ENCODE measurements around the gene TJP2. TPM values are rescaled to one million over a fixed set of nuclear protein-coding genes. Genes with fewer than 3 reads are reported as not detected.

TJP2 gene
- total RNA-seq, 1 donor from 2014 or later = 35.5 TPM

DNA sequence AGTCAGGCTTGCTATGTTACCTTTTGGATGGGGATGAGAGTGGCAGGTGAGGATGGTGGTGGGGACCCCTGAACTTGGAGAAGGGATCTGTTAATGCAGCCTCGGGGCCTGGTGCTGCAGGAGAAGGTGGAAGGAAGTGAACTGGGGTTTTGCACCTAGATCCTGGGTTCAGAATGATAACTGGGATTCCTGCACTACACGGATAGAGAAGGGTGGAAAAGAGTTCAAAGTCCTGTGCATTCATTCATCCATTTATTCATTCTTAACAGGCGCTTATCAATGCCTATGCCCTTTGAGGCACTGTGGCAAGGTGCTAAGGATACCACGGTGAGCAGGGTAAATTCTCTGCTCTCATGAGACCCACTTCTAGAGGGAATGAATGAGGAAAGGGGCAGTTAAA, 41.7 kb upstream of the TJP2 start:
- no peak overlapping the region for H3K4me3 Mint-ChIP-seq
- TF ChIP-seq CTCF (IDR thresholded peaks at IDR 0.05) (no peak), EZH2phosphoT487 (IDR thresholded peaks at IDR 0.05) (no peak), EZH2 (IDR thresholded peaks at IDR 0.05) (no peak)

GRCh38 chr9:69134412-69134811, 39.7 kb upstream of the TJP2 start:
- Histone ChIP-seq H3K9me3 (ENCODE audit: low read depth) (no peaks in the 10 kb centered on the region), H3K79me2 (ENCODE audit: low read depth) (peaks cover 27% of the 10 kb centered on the region), H3K27me3 (no peaks in the 10 kb centered on the region), H3K27ac (no peak overlapping the region), H3K4me2 (no peak overlapping the region), H3K9ac (no peak overlapping the region), H3K36me3 (no peaks in the 10 kb centered on the region), H3K4me1 (peaks cover 5% of the 10 kb centered on the region), H2AFZ (replicated peaks) (no peak overlapping the region), H3F3A (ENCODE audit: low read depth) (no peaks in the 10 kb centered on the region), H3K4me3 (no peak overlapping the region), H4K20me1 (ENCODE audit: low read depth) (no peaks in the 10 kb centered on the region)
- Mint-ChIP-seq H3K4me3 (no peak overlapping the region), H3K27me3 (ENCODE audit: insufficient read depth, low read depth) (no peaks in the 10 kb centered on the region), H3K27ac (no peak overlapping the region), H3K36me3 (peaks cover 18% of the 10 kb centered on the region), H3K4me1 (peaks cover 10% of the 10 kb centered on the region), H3K9me3 (no peaks in the 10 kb centered on the region)
- TF ChIP-seq EZH2 (IDR thresholded peaks at IDR 0.05) = no peak
- TF ChIP-seq EZH2phosphoT487 (IDR thresholded peaks at IDR 0.05) = no peak
- no peak for TF ChIP-seq CTCF (IDR thresholded peaks at IDR 0.05)
- no peak for DNase-seq (ENCODE audit: low spot score)

More for the DNA sequence above, 41.7 kb upstream of the TJP2 start:
- no peak overlapping the region for H3K27ac Mint-ChIP-seq
- H3K4me1 Mint-ChIP-seq = peaks cover 10% of the 10 kb centered on the region
- H3K9me3 ChIP-seq (ENCODE audit: low read depth) = no peaks in the 10 kb centered on the region
- H3K9ac ChIP-seq = no peak overlapping the region
- no peaks in the 10 kb centered on the region for H3K36me3 ChIP-seq
- H4K20me1 ChIP-seq (ENCODE audit: low read depth) = no peaks in the 10 kb centered on the region
- H3F3A ChIP-seq (ENCODE audit: low read depth) = no peaks in the 10 kb centered on the region
- no peak overlapping the region for H3K4me3 ChIP-seq
- H3K9me3 Mint-ChIP-seq = no peaks in the 10 kb centered on the region
- no peak overlapping the region for H3K27ac ChIP-seq
- H3K27me3 Mint-ChIP-seq (ENCODE audit: insufficient read depth, low read depth) = no peaks in the 10 kb centered on the region
- H3K36me3 Mint-ChIP-seq = peaks cover 7% of the 10 kb centered on the region
- H3K4me1 ChIP-seq = peaks cover 5% of the 10 kb centered on the region
- DNase-seq (ENCODE audit: low spot score) = no peak
- H3K79me2 ChIP-seq (ENCODE audit: low read depth) = peaks cover 36% of the 10 kb centered on the region
- no peaks in the 10 kb centered on the region for H3K27me3 ChIP-seq
- no peak overlapping the region for H3K4me2 ChIP-seq
- no peak overlapping the region for H2AFZ ChIP-seq (replicated peaks)

- Histone ChIP-seq H3K27ac (no peak overlapping the region), H3K4me3 (no peak overlapping the region), H3K9me3 (ENCODE audit: low read depth) (no peaks in the 10 kb centered on the region), H3K27me3 (no peaks in the 10 kb centered on the region), H4K20me1 (ENCODE audit: low read depth) (no peaks in the 10 kb centered on the region), H3F3A (ENCODE audit: low read depth) (no peaks in the 10 kb centered on the region), H3K4me1 (peaks cover 5% of the 10 kb centered on the region), H3K9ac (no peak overlapping the region), H2AFZ (replicated peaks) (no peak overlapping the region), H3K4me2 (no peak overlapping the region), H3K36me3 (no peaks in the 10 kb centered on the region), H3K79me2 (ENCODE audit: low read depth) (peaks cover 12% of the 10 kb centered on the region)
- Mint-ChIP-seq H3K27me3 (ENCODE audit: insufficient read depth, low read depth) (no peaks in the 10 kb centered on the region), H3K27ac (no peak overlapping the region), H3K4me3 (no peak overlapping the region), H3K9me3 (no peaks in the 10 kb centered on the region), H3K36me3 (peaks cover 19% of the 10 kb centered on the region), H3K4me1 (peaks cover 3% of the 10 kb centered on the region)
- TF ChIP-seq EZH2phosphoT487 (IDR thresholded peaks at IDR 0.05) = no peak
- TF ChIP-seq CTCF (IDR thresholded peaks at IDR 0.05) = no peak
- TF ChIP-seq EZH2 (IDR thresholded peaks at IDR 0.05) = no peak
- DNase-seq (ENCODE audit: low spot score) = no peak
Observed at GRCh38 chr9:69136185-69136584, 37.9 kb upstream of the TJP2 start.

All from neural progenitor cell (in vitro differentiated cells).